ENCODE results near the gene HNRNPLL. TPM values are rescaled to one million over a fixed set of nuclear protein-coding genes. Genes with fewer than 3 reads are reported as not detected.

Gene HNRNPLL
- total and polyA plus RNA-seq, 7 experiments from 2014 or later: 10.1 to 66.8 (median 24.8) TPM

GRCh38 chr2:38535744-38536506, 66.8 kb downstream of the HNRNPLL start:
- no peaks in the 10 kb centered on the region for H3K36me3 Mint-ChIP-seq
- peak overlapping the region in 1 of 9 donors; percentile 59 for H3K27ac Mint-ChIP-seq
- H3K4me1 Mint-ChIP-seq: peaks cover 0 to 6% (median 3%) of the 10 kb centered on the region in 7 donors
- Histone ChIP-seq H3K27ac (ENCODE audit: low read depth, low read length) (no peak overlapping the region), H3K36me3 (ENCODE audit: control insufficient read depth in 2 of 3, insufficient read depth in 3 of 3, low read length in 3 of 3) (no peaks in the 10 kb centered on the region), H3K27me3 (ENCODE audit: control insufficient read depth in 2 of 2, insufficient read depth in 2 of 2, low read length in 2 of 2) (peaks cover 0 to 4% of the 10 kb centered on the region in 2 donors), H3K4me1 (ENCODE audit: control insufficient read depth in 2 of 2, insufficient read depth in 2 of 2, low read length in 2 of 2) (peaks cover 0 to 5% of the 10 kb centered on the region in 2 donors), H3K4me3 (ENCODE audit: low read length) (peak overlapping the region; percentile 40), H3K9me3 (ENCODE audit: control insufficient read depth in 2 of 3, low read length in 3 of 3) (no peaks in the 10 kb centered on the region)
- CTCF ChIA-PET: interaction anchor here (0.7 to 2.9 kb wide), 12 partner anchors 16 to 289 kb away, joined by 3 to 9 read pairs (median 4); no protein-coding TSS in a partner anchor
- ATAC-seq (peak; percentile 95), DNase-seq (peak; percentile 48 to 88 (median 72))
- POLR2A ChIA-PET: interaction anchor here (0.7 to 1.6 kb wide), 2 partner anchors 46 to 215 kb away, joined by 4 read pairs; partner anchors contain the start of gene SRSF7
- H3K27me3 Mint-ChIP-seq: peaks cover 4 to 37% (median 8%) of the 10 kb centered on the region in 5 donors
- peaks cover 0 to 1% (median 0%) of the 10 kb centered on the region in 11 donors for H3K9me3 Mint-ChIP-seq
- H3K4me3 Mint-ChIP-seq: peak overlapping the region; percentile 36 to 72 (median 56)
- intact Hi-C loops (cut with micrococcal nuclease): loop anchor here (1.0 to 5.0 kb wide), 6 partner anchors 45 to 301 kb away; no protein-coding TSS in a partner anchor

DNA sequence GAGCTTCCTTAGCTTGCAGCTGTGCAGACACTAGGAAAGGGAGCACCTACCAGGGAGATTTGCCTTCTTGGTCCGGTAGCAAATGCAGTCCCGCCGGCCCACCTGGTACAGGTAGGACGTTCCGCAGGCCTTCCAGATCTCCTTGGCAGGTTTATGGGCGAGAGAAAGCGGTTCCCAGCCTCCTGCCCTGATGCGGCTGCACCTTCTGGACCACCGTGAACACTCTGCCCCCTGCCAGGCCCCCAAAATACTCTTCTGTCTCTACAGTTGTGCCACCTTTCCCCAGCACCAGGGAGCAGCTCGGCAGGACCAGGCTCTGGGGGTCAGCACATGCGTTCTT, 67.4 kb downstream of the HNRNPLL start:
- peak overlapping the region in 1 of 9 donors; percentile 59 for H3K27ac Mint-ChIP-seq
- CTCF ChIA-PET: interaction anchor here (0.7 to 2.9 kb wide), 8 partner anchors 20 to 220 kb away, joined by 3 to 9 read pairs (median 4); no protein-coding TSS in a partner anchor
- ATAC-seq: no peak

GRCh38 chr2:38534746-38535403, 67.9 kb downstream of the HNRNPLL start:
- intact Hi-C loops (cut with micrococcal nuclease): loop anchor here in 1 of 2 donors (5.0 kb wide), 1 partner anchor 302 kb away; no protein-coding TSS in a partner anchor
- CTCF ChIA-PET: interaction anchor here (0.7 to 2.9 kb wide), 6 partner anchors 20 to 219 kb away, joined by 3 to 9 read pairs (median 3); no protein-coding TSS in a partner anchor
- peaks cover 0 to 4% of the 10 kb centered on the region in 2 donors for H3K27me3 ChIP-seq (ENCODE audit: control insufficient read depth in 2 of 2, insufficient read depth in 2 of 2, low read length in 2 of 2)
- no peak for ATAC-seq
- H3K4me3 ChIP-seq (ENCODE audit: low read length): no peak overlapping the region
- no peaks in the 10 kb centered on the region for H3K9me3 ChIP-seq (ENCODE audit: control insufficient read depth in 2 of 3, low read length in 3 of 3)
- H3K4me1 Mint-ChIP-seq: peaks cover 0 to 6% (median 3%) of the 10 kb centered on the region in 7 donors
- H3K4me3 Mint-ChIP-seq: peak overlapping the region in 2 of 10 donors; percentile 21 to 57
- peaks cover 0 to 5% of the 10 kb centered on the region in 2 donors for H3K4me1 ChIP-seq (ENCODE audit: control insufficient read depth in 2 of 2, insufficient read depth in 2 of 2, low read length in 2 of 2)
- no peaks in the 10 kb centered on the region for H3K36me3 Mint-ChIP-seq
- DNase-seq: no peak
- peaks cover 4 to 40% (median 11%) of the 10 kb centered on the region in 5 donors for H3K27me3 Mint-ChIP-seq
- H3K27ac Mint-ChIP-seq: no peak overlapping the region
- POLR2A ChIA-PET: no interaction called here
- H3K9me3 Mint-ChIP-seq: peaks cover 0 to 1% (median 0%) of the 10 kb centered on the region in 11 donors
- H3K36me3 ChIP-seq (ENCODE audit: control insufficient read depth in 2 of 3, insufficient read depth in 3 of 3, low read length in 3 of 3): no peaks in the 10 kb centered on the region
- H3K27ac ChIP-seq (ENCODE audit: low read depth, low read length): no peak overlapping the region

More for the DNA sequence above, 67.4 kb downstream of the HNRNPLL start:
- DNase-seq: no peak
- peaks cover 0 to 5% of the 10 kb centered on the region in 2 donors for H3K4me1 ChIP-seq (ENCODE audit: control insufficient read depth in 2 of 2, insufficient read depth in 2 of 2, low read length in 2 of 2)
- intact Hi-C loops (cut with micrococcal nuclease): loop anchor here in 1 of 2 donors (5.0 kb wide), 1 partner anchor 302 kb away; no protein-coding TSS in a partner anchor
- H3K4me3 Mint-ChIP-seq: peak overlapping the region in 6 of 10 donors; percentile 49 to 72 (median 57)
- no peaks in the 10 kb centered on the region for H3K36me3 Mint-ChIP-seq
- no peaks in the 10 kb centered on the region for H3K36me3 ChIP-seq (ENCODE audit: control insufficient read depth in 2 of 3, insufficient read depth in 3 of 3, low read length in 3 of 3)
- H3K27me3 Mint-ChIP-seq: peaks cover 4 to 40% (median 11%) of the 10 kb centered on the region in 5 donors
- H3K27ac ChIP-seq (ENCODE audit: low read depth, low read length): no peak overlapping the region
- no peaks in the 10 kb centered on the region for H3K9me3 ChIP-seq (ENCODE audit: control insufficient read depth in 2 of 3, low read length in 3 of 3)
- H3K9me3 Mint-ChIP-seq: peaks cover 0 to 1% (median 0%) of the 10 kb centered on the region in 11 donors
- peaks cover 0 to 6% (median 3%) of the 10 kb centered on the region in 7 donors for H3K4me1 Mint-ChIP-seq
- POLR2A ChIA-PET: no interaction called here
- H3K27me3 ChIP-seq (ENCODE audit: control insufficient read depth in 2 of 2, insufficient read depth in 2 of 2, low read length in 2 of 2): peaks cover 0 to 4% of the 10 kb centered on the region in 2 donors
- no peak overlapping the region for H3K4me3 ChIP-seq (ENCODE audit: low read length)

DNA sequence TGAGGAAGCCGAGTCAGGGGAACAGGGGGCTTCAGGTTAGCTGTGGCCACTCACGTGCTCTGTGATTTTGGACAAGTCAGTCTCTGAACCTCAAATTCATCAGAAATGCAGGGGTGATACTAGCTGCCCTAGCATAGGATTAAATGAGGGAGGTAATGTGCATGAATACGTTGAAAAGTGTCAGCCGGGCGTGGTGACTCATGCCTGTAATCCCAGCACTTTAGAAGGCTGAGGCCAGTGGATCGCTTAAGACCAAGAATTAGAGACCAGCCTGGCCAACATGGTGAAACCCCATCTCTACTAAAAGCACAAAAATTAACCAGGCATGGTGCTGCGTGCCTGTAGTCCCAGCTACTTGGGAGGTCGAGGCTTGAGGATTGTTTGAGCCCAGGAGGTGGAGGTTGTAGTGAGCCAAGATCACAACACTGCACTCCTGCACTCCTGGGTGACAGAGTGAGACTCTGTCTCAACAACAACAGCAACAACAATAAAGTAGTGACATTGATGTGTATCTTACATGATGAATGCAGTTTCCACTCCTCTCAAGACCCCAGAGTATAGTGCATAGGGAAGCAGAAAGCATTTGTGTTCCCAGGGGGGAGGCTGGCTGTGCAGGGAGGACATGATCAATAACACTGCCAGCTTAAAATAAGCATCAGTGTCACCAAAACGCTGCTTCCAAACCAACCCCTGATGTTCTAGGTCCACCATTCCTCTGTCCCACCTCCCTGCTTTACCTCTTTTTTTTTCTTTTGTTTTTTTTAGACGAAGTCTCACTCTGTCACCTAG, 68.8 kb downstream of the HNRNPLL start:
- POLR2A ChIA-PET: interaction anchor here (1.2 kb wide), 1 partner anchor 209 kb away, joined by 3 read pairs; no protein-coding TSS in a partner anchor
- no peak for ATAC-seq
- Histone ChIP-seq H3K36me3 (ENCODE audit: control insufficient read depth in 2 of 3, insufficient read depth in 3 of 3, low read length in 3 of 3) (no peaks in the 10 kb centered on the region), H3K27ac (ENCODE audit: low read depth, low read length) (no peak overlapping the region), H3K4me3 (ENCODE audit: low read length) (no peak overlapping the region), H3K4me1 (ENCODE audit: control insufficient read depth in 2 of 2, insufficient read depth in 2 of 2, low read length in 2 of 2) (peaks cover 0 to 5% of the 10 kb centered on the region in 2 donors), H3K27me3 (ENCODE audit: control insufficient read depth in 2 of 2, insufficient read depth in 2 of 2, low read length in 2 of 2) (peaks cover 0 to 4% of the 10 kb centered on the region in 2 donors), H3K9me3 (ENCODE audit: control insufficient read depth in 2 of 3, low read length in 3 of 3) (no peaks in the 10 kb centered on the region)
- Mint-ChIP-seq H3K27me3 (peaks cover 10 to 39% (median 17%) of the 10 kb centered on the region in 5 donors), H3K4me1 (peaks cover 0 to 6% (median 3%) of the 10 kb centered on the region in 7 donors), H3K27ac (no peak overlapping the region), H3K4me3 (peak overlapping the region in 1 of 10 donors; percentile 27), H3K36me3 (no peaks in the 10 kb centered on the region), H3K9me3 (peaks cover 0 to 1% (median 0%) of the 10 kb centered on the region in 11 donors)
- intact Hi-C loops (cut with micrococcal nuclease): no loop called here
- DNase-seq: no peak
- CTCF ChIA-PET: interaction anchor here (0.6 to 1.0 kb wide), 4 partner anchors 44 to 1216 kb away, joined by 3 to 5 read pairs (median 4); no protein-coding TSS in a partner anchor

DNA sequence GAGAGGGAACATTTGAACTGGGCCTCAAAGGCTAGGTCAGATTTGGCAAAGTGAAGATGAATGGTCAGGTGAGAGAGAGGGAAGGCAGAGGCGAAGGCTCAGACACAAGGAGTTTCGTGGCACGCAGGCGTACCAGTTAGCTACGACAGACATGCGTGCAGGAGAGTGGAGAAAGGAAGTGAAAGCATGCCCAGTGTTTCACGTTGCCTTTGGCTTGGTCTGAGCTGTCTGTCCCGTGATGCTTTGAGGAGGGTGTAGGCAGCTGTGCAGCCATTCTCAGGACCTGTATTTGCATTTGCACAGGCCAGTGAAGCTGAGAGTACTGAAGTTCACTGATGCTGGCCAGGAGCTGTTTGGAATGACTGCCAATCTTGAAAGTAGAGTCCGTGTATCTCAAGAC, 69.5 kb downstream of the HNRNPLL start:
- Histone ChIP-seq H3K27ac (ENCODE audit: low read depth, low read length) (no peak overlapping the region), H3K4me1 (ENCODE audit: control insufficient read depth in 2 of 2, insufficient read depth in 2 of 2, low read length in 2 of 2) (peaks cover 0 to 5% of the 10 kb centered on the region in 2 donors), H3K27me3 (ENCODE audit: control insufficient read depth in 2 of 2, insufficient read depth in 2 of 2, low read length in 2 of 2) (peaks cover 0 to 4% of the 10 kb centered on the region in 2 donors), H3K9me3 (ENCODE audit: control insufficient read depth in 2 of 3, low read length in 3 of 3) (no peaks in the 10 kb centered on the region), H3K4me3 (ENCODE audit: low read length) (no peak overlapping the region), H3K36me3 (ENCODE audit: control insufficient read depth in 2 of 3, insufficient read depth in 3 of 3, low read length in 3 of 3) (no peaks in the 10 kb centered on the region)
- peaks cover 0 to 5% (median 0%) of the 10 kb centered on the region in 5 donors for H3K36me3 Mint-ChIP-seq
- H3K4me1 Mint-ChIP-seq: peaks cover 0 to 12% (median 9%) of the 10 kb centered on the region in 7 donors
- DNase-seq: no peak
- intact Hi-C loops (cut with micrococcal nuclease): no loop called here
- H3K27me3 Mint-ChIP-seq: peaks cover 15 to 43% (median 22%) of the 10 kb centered on the region in 5 donors
- no peak overlapping the region for H3K4me3 Mint-ChIP-seq
- peak; percentile 68 for ATAC-seq
- H3K9me3 Mint-ChIP-seq: no peaks in the 10 kb centered on the region
- ChIA-PET CTCF (interaction anchor here (0.6 to 1.0 kb wide), 3 partner anchors 13 to 1215 kb away, joined by 3 to 5 read pairs (median 3); no protein-coding TSS in a partner anchor), POLR2A (interaction anchor here (0.6 to 1.2 kb wide), 3 partner anchors 199 to 1079 kb away, joined by 3 read pairs; no protein-coding TSS in a partner anchor)
- no peak overlapping the region for H3K27ac Mint-ChIP-seq
